ENCODE results near the gene TMC4.
"Not testable (repeated sequence)": the region's sequence is repeated elsewhere in the genome, so short reads cannot be mapped to it uniquely, and the experiment has no call there.

The TMC4 gene

DNA sequence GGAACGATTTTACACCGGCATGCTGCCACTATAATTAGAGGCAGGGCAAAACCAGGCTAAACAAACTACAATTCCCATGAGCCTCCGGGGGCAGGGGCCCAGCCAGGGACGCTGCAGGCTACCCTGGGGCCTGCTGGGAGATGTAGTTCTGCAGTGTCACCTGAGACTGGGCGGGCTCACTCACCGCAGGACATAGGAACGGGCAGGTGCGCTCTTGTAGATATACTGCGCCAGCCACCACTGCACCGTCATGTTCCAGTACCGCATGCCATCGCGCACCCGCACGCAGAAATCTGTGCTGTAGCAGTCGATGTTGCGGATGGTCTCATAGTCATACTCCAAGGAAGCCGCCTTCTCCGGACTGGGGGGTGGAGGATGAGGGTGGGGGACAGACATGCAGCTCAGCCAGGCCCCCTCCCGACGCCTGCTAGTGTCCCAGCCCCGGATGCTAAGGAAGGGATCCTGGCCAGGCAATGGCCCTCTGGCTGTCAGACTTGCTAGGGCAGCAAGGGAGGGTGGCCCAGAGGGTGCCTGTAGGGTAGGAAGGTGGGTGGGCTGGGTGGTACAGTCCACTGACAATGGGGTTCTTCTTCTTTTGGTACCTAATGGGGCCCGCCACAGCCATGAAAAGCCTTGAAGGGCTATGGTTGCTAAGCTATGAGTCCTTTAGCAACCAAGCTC is 5.8 kb upstream of the TMC4 start:
- DNase-seq: peak; percentile 22

DNA sequence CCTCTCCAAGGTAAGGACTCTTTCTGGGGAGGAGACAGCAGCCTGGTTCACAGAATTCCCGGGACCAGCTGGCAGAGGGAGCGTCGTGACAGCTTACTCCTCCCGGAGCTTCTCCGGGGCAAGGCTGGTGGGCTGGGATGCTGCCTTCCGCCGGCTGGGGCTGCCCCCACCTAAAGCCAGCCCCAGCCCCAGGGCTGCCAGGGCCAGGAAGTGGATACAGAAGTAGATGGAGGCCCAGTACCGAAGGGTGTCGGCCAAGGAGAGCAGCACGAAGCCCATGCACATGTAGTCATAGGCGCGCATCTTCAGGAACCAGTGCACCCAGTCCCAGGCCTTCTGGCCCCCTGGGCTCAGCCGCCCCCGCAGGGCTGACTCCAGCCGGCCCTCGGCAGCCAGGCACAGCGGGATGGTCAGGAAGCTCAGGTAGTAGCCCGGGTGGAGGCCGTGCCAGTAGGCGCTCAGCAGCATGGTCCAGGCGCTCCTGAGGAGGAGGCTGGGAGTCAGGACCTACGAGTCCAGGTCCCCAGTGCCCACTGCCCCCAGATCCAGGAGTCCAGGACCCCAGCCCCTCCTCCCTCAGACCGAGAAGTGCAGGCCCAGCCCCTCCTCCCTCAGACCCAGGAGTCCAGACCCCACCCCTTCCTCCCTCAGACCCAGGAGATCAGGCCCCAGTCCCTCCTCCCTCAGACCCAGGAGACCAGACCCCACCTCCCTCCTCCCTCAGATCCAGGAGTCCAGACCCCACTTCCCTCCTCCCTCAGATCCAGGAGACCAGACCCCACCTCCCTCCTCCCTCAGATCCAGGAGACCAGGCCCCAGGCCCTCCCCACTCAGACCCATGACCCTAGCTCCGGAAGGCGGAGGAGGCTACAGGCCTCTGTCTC is 1.2 kb upstream of the TMC4 start:
- DNase-seq: no peak

DNA sequence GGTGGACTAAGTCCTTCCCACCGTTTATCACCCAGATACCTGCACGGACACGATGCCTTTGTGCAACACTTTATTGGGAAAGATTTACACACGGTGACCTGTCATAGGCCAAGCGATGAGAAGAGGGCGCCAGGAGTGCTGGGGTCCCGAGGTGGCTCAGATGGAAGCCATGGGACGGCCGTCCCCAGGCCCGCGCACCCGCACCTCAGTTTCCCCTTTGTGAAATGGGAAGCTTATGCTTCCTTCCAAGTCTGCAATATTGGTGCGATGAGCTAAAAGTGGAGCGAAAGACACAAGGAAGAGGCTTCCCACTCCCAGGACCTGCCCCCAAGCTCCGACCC is 369 bp upstream of the TMC4 start:
- no peak for DNase-seq

DNA sequence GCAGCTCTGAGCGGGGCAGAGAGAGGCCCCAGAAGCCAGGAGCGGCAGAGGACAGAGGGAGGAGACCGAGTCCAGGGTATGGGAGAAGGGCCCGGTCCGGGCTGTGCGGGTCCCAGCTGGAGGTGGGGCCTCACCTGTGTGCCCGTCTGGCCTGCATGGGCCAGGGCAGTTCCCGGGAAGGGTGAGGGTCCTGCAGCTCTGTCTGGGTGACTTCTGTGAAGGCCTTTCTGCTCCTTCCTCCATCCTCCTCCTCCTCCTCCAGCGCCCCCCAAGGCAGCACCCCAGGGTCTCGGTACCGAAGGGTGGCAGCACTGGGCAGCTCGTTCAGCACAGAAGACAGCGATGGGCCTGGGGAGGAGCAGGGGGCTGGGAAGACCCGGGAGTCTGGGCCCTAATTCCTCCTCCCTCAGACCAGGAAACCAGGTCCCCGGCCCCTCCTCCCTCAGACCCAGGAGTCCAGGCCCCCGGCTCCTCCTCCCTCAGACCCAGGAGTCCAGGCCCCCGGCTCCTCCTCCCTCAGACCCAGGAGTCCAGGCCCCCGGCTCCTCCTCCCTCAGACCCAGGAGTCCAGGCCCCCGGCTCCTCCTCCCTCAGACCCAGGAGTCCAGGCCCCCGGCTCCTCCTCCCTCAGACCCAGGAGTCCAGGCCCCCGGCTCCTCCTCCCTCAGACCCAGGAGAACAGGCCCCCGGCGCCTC is 1.1 kb downstream of the TMC4 start:
- not testable (repeated sequence) for DNase-seq

DNA sequence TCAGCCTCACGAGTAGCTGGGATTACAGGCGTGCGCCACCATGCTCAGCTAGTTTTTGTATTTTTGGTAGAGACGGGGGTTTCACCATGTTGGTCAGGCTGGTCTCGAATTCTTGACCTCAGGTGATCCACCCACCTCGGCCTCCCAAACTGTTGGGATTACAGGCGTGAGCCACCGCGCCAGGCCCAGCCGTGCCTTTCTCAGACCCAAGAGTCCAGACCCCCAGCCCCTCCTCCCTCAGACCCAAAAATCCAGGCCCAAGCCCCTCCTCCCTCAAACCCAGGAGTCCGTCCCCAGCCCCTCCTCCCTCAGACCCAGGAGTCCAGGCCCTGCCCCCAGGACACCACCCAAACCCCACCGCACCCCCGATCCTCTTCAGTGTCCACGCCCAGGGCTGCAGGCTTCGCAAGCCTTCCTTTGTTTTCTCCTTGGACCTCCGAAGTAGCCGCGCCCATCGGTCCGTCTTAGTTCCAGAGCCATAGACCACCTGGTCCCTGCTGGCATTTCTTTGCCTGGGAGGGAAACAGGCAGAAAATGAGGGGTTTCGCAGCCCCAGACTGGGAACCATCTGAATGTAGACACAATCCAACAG is 3.7 kb downstream of the TMC4 start:
- no peak for DNase-seq

DNA sequence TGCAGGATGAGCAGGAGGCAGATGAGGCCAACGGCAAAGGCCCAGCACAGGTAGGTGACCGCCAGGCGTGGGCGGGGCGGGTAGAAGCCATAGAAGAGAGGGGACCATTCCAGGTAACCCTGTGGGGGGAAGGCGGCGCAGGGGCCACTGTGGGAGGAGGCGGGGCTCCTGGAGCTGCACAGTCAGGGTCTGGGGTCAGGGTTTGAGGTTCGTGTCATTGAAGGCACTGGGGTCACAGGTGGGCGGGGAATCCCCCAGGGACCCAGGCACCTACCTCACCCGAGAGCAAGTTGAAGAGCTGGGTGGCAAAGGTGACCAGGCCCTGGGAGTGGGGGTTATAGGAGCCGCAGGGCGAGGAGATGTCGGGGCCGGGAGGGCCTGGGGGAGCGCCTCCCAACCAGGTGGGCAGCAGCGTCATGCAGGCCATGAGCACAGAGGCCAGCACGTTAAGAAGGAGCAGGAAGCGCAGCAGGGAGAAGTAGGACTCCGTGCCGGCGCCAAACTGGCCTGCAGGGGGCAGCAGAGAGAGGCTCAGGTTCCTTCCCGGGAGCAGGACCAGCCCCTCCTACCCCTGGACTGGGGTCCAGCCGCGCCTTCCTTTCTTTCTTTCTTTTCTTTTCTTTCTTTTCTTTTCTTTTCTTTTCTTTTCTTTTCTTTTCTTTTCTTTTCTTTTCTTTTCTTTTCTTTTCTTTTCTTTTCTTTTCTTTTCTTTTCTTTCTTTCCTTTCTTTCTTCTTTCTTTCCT is 4.6 kb downstream of the TMC4 start:
- peak; percentile 63 for DNase-seq

DNA sequence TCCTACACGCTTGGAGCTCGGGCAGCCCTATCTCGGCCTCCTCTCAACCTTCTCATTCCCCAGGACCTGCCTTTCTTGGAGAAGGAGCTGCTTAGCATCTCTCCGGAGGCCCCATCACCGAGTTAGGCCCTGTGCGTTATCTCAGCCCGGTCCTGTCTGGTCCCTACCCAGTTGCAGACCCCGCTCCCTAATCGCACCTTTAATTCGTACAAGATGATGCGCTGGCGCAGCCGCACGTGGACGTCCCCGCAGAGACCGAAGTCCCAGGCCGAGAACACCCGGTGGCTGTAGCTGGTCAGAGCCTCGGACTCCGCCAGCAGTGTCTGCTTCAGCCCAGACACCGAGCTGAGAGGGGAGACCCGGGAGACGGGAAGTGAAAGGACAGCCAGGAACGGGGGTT is 7.7 kb downstream of the TMC4 start:
- DNase-seq: no peak

DNA sequence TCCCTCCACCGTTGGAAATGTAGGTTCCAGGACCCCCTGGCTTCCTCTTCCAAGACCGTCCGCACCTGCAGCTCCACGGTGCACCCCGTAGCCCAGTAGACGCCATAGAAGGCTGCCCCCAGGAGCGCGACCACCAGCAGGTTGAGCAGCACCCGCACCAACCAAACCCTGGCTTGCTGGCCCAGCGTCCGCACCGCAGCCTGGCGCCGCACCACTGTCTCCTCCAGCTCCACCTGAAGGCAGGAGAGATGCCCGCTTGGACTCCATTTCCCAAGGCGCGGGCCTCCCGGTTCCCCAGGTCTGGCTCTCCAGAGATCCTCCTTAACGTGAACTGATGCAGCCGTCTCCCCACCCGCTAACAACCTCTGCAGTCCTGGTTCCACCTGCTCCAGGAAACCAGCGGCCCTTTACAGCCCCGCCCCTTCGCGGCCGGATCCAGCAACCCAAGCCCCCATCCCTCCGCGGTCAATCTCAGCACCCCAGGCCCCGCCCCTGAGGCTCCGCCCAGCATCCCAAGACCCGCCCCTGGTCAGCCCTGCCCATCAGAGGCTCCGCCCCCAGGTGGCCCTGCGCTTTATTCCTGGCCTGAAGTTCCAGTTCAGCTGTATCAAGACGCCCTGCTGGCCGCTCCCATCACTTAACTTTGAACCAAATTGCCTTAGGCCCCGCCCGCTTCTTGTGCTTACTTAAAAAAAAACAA is 8.4 kb downstream of the TMC4 start:
- no peak for DNase-seq

DNA sequence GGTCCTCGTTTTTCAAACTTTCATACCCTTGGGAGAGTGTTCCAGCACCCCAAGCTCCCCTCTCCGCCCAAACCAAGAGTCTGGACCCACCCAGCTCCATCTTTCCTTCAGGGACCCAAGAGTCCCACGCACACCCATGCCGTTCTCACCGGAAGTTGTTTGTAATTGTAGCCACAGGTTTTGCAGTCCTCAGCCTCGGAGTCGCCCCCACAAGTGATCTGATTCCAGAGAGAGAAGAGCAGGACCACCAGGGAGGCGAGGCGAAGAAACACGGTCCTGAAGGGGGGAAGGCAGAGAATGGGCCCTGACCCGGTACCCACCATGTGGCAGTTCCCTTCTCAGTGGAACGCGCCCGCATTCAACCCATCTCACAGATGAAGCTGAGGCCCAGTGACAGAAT is 10.1 kb downstream of the TMC4 start:
- DNase-seq: no peak

DNA sequence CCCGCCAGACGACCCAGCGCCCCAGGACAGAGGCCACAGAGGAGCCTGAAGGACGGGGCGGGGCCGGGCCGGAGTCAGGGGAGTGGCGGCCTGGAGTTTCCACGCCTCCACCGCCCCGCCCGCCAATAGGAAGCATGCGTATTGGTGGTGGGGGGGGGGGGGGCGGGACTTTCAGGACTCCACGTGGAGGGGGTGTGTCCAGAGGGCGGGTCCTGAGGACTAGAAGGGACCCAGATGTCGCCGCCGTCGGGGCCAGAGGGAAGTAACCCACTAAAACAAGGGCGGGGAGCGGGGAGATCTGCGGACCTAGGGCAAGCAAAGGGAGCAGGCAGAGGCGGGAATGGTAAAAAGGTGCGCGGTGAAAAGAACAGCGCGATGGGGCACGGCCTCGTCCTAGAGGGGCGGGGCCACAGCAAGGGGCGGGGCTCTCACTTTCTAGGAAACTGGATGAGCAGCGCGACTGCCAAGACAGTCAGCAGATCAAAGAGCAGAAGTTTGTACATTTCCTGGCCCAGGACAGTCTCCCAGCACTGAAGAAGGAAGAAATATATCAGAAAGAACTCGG is 10.6 kb downstream of the TMC4 start:
- DNase-seq: no peak

DNA sequence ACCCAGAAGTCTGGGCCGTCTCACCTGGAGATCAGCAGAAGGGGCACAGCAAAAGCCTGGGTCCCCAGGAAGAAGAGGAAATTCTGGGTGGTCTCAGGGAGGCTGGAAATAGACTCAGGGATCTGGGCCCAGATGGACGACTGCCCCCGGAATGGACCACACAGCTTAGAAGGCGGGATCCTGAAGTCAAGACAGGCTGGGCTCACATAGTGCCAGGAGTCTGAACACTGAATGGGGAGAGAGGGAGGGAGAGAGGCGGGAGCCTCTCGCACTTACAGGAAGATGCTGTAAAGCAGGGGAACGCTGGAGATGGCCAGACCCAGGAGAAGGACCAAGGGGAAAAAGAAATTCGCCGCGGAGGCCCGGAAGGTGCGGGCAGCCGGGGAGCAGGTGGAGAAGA is 12.1 kb downstream of the TMC4 start:
- no peak for DNase-seq

DNA sequence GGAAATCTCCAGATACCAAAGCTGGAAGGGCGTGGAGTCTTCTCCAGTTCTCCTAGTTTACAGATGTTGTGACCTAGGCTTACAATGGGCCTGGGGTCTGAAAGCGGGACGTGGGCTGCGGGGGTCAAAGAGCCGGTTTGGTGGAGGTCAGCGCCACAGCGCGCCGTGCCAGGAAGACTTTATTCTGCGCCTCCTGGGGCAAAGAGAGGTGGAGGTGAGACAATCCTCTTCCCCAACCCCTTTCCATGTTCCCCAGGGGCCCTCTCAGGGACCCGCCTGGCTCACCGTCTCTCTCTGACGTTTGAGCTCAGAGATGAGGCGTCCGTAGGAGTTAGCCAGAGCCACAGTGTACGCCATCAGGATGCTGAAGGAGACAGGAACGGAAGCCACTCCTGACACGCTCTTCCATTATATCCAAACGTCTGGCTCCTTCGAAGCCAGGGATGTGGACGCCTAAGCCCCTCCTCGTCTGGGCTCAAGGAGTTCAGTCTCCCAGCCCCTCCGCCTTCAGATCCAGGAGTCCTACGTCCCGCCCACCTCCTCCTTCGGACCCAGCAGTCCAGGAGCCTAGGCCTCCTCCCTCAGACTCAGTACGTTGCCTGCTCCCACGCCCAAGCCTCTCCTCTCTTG is 12.7 kb downstream of the TMC4 start:
- DNase-seq: no peak

DNA sequence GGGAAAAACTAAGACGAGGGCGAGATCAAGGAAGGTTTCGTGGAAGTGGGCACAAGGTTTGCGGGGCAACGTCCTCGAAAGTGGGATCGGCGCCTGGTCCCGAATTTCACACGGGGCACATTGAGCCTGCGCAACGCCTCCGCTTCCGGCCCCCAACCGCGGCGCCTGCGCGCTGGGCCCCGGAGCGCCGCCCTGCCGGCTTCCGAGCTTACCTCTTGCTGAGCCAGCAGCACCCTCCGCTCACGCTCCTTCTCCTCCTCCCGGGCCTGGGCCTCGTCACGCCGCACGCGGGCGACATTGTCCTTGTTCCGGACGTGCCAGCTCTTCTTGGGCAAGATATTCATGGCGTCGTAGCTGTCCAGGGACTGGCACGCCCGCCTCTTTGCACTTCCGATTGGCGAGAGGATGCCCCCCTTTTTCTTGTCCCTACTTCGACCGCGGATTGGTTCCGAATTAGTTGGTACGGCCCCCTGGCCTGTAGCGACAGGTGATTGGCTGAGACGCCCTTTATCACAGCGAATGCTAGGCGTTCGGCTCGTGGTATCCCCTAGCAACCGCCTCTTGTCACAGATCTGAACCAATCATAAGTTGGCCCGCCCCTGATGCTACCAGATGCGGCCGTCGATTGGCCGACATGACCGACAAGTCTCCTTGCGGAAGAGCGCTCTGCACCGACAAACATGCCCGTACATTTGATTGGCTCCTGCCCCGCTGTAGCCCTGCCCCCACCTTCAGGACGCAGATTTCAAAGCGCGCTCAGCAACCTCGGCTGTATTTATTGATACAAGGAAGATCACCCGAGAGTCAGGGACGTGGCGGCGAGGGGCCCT is 13.4 kb downstream of the TMC4 start, which contains the start of gene LENG1:
Gene LENG1 (minus strand): TSS at position 370 of the 830 bp plus-strand sequence. CDS start 26 bp downstream, at position 344.
- peak; percentile 99 for DNase-seq

DNA sequence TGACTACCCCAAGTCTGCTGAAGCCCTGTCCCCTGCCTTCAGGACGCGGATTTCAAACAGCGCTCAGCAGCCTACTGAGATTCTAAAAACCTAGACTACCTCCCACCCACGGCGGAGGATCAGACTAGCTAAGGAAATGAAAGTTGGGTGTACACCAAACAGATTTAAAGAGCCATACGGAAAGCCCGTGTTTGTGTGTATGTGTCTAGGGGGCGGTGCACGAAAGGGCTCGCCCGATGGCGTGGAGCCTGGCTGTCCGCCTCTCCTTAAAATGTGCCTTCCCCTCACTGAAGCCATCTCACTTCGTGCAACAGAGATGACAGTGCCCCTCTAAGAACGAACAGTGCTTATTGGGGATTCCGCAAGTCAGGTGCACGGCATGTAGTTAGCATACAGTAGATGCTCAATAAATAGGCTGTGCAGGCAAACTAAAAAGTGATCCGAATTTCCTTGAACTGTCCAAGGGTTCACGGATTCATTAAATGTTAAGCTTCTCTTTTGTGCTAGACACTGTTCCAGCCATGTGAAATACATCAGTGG is 14.1 kb downstream of the TMC4 start:
- DNase-seq: no peak

DNA sequence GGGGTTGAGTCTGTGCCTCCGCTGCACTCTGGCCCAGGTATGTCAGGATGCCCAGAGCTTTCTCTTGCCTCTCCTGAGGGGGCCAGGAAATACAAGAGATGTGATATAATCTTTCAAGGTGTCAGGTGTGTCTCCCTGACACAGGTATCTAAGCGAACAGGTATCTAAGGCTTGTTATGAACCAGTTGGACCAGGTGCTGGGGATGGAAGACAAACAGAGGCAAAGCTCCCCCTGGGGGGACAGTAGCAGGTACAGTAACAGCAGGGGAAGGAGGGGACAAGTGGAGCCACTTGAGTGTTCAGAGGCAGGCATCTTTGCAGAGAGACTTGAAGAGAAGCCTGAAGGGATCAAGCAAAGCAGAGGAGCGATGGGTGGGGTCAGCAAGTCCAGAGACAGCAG is 16.0 kb downstream of the TMC4 start:
- no peak for DNase-seq

DNA sequence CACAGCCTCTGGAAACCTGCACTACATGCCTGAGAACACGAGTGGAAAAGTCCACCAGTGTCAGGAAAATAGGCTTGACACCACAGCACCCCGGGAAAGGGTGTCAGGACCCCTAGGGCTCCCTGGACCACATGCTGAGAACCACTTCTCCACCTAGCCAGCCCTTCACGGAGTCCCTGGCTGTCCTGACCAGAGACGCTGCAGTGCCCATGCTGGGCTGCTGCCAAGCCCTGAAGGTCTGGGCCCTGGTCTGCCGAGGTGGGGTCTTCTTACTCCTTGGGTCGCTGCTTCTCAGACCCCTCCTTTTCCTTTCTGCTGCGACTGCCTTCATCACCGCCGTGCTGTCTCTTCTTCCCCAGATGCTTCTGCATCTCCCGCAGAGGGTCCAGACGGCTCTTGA is 16.5 kb downstream of the TMC4 start:
- no peak for DNase-seq

DNA sequence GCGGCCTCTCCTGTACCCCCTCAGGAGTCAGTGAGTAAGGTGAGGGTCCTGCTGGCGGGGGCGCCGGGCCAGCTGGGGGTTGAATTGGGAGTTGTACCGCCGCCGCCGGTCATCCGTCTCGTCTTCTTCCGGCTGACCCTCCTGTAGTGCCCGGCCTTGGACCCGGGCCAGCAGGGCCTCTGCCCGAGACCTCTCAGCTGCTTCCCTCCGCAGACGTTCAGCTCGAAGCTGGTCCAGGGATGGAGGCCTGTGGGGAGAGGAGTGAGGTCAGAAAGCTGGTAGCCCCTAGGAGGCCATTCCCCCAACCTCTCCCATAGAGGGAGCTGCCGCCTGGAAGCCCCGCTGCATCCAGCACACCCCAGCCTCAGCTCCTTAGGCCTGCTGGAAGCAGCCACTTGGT is 17.3 kb downstream of the TMC4 start:
- DNase-seq: no peak

DNA sequence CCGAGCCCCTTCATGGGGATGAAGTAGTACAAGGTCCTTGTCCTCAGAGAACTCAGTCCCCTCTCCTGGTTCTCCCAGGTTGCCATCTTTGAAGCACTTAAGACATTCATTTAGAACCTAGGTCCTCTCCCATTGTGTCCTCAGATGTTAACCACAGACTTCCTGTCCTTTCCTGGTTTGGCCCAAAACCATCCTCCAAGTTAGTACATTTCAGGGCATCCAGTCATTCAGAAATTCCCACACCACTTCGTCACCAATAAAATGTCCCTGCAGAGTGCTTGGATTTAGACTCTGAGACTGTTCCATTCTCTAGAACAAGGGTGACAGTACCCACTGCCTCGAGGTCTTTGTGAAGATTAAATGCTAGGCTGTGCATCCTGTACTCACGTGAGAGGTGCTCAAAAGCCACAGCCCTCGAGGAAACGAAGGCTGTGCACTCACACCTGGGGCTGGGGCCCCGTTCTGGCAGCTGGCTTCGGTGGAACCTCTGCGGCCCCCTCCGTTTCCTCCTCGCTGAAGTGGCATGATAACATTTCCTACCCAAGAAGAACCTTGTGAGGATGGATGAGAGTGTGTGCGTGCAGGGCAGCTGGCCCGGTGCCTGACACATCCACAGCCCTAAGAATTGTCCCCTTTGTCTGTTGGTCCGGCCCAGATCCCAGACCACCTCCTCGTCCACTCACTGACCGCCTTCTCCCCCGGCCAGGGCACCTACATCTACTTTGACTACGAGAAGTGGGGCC is 18.2 kb downstream of the TMC4 start:
- DNase-seq: no peak

DNA sequence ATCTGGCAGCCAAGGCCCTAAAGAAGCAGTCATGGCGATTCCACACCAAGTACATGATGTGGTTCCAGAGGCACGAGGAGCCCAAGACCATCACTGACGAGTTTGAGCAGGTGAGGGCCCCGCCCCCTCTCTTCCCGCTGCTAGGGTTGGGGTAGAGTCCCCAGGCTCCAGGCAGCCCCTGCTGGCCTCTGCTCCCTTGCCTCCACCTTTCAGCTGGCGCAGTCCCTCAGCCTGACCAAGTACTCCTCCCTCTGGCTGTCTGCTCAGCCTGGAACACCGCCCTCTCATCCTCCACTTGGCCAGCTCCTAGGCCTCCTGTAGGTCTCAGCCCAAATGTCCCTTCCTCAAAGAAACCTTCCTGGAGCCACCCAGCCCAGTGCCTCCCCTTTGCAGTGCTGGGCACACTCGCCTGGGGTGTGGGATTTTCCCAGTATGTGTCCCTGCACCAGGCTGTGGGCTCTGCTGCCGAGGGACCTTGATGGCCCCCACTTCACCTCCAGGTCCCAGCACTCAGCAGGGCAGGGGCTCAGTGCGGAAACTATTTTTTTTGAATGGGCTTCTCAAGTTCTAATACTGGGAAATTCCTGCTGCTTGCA is 19.1 kb downstream of the TMC4 start:
- DNase-seq: no peak

All from NCI-H2171 (cell line).